HCT116 (cell line): ENCODE data around the gene EGFL7.

Source experiments
- CEBPB ChIP-seq: IDR thresholded peaks from 2 replicates; pipeline ENCODE4 v1.6.1; 2012; ENCODE audit warnings: low read depth
- CTCF ChIP-seq, 3 experiments: fragments of 200-600 bp in 1 of 3; sonication (generic) in 1 of 3; IDR thresholded peaks in 2 of 3; conservative IDR thresholded peaks in 1 of 3; 2 replicates each; pipeline ENCODE4 v1.5.1; 2012 to 2017; ENCODE audit warnings: low read depth in 2 of 3, low read length in 2 of 3, antibody characterized with exemption in 1 of 3, borderline replicate concordance in 1 of 3, control low read depth in 1 of 3, mild to moderate bottlenecking in 1 of 3, mixed read lengths in 1 of 3, mixed run types in 1 of 3, moderate library complexity in 1 of 3; ENCODE audit not compliant: insufficient read depth in 1 of 3
- POLR2AphosphoS5 ChIP-seq: IDR thresholded peaks from 2 replicates; pipeline ENCODE4 v1.6.1; 2011; ENCODE audit warnings: mild to moderate bottlenecking, low read depth, low read length, moderate library complexity
- RAD21 ChIP-seq: IDR thresholded peaks from 2 replicates; pipeline ENCODE4 v1.6.1; 2012; ENCODE audit warnings: low read depth, mild to moderate bottlenecking
- SP1 ChIP-seq: IDR thresholded peaks from 2 replicates; pipeline ENCODE4 v1.6.1; 2012; ENCODE audit warnings: low read depth

GRCh38 chr9:136673975-136674785 is 11.5 kb downstream of the EGFL7 start:
- TF ChIP-seq POLR2AphosphoS5 (no peak), SP1 (no peak), RAD21 (no peak), CTCF (IDR thresholded peaks at IDR 0.05 in 2 of 3, conservative IDR thresholded peaks at IDR 0.05 in 1 of 3; ENCODE audit: borderline replicate concordance in 1 of 3, insufficient read depth in 1 of 3, low read depth in 2 of 3, low read length in 2 of 3) (no peak), CEBPB (no peak)
